Fibroblast of peridontal ligament (primary cell): Measurements from ENCODE around the gene SLC1A2.

Source experiments
- DNase-seq: peaks from one replicate; pipeline ENCODE4 v3.0.0-alpha.2; 2010; ENCODE audit errors: extremely low read depth

The SLC1A2 gene

GRCh38 chr11:35348898-35349687 is 70.3 kb downstream of the SLC1A2 start:
- DNase-seq = no peak

- DNase-seq = peak; percentile 93
Measured at GRCh38 chr11:35347921-35348331, 71.4 kb downstream of the SLC1A2 start.

GRCh38 chr11:35347173-35347878 is 72.0 kb downstream of the SLC1A2 start:
- DNase-seq = no peak

GRCh38 chr11:35346472-35347156 is 72.7 kb downstream of the SLC1A2 start:
- DNase-seq = no peak

GRCh38 chr11:35344681-35345574 is 74.4 kb downstream of the SLC1A2 start:
- DNase-seq = no peak

- DNase-seq = no peak
Measured at GRCh38 chr11:35343033-35343598, 76.2 kb downstream of the SLC1A2 start.

GRCh38 chr11:35340715-35341114 is 78.6 kb downstream of the SLC1A2 start:
- no peak for DNase-seq

GRCh38 chr11:35340071-35340470 is 79.3 kb downstream of the SLC1A2 start:
- no peak for DNase-seq

GRCh38 chr11:35338921-35339320 is 80.4 kb downstream of the SLC1A2 start:
- DNase-seq = peak; percentile 46

GRCh38 chr11:35337914-35338305 is 81.4 kb downstream of the SLC1A2 start:
- no peak for DNase-seq

GRCh38 chr11:35337136-35337913 is 82.0 kb downstream of the SLC1A2 start:
- peak; percentile 99 for DNase-seq

- no peak for DNase-seq
Measured at GRCh38 chr11:35336726-35337125, 82.6 kb downstream of the SLC1A2 start.

GRCh38 chr11:35335226-35335625 is 84.1 kb downstream of the SLC1A2 start:
- DNase-seq = no peak

- DNase-seq = no peak
Measured at GRCh38 chr11:35334385-35335090, 84.8 kb downstream of the SLC1A2 start.

GRCh38 chr11:35332524-35332923 is 86.8 kb downstream of the SLC1A2 start:
- no peak for DNase-seq

- DNase-seq = no peak
Measured at GRCh38 chr11:35330931-35331330, 88.4 kb downstream of the SLC1A2 start.

GRCh38 chr11:35330156-35330889 is 89.0 kb downstream of the SLC1A2 start:
- no peak for DNase-seq

GRCh38 chr11:35327829-35328228 is 91.5 kb downstream of the SLC1A2 start:
- DNase-seq = no peak

GRCh38 chr11:35326266-35326879 is 93.0 kb downstream of the SLC1A2 start:
- DNase-seq = no peak
